GM21529 (cell line): Measurements from ENCODE around the gene MERTK.

Source experiments
- ATAC-seq: cut with Tn5 transposase; IDR thresholded peaks from one replicate; pipeline ENCODE4 v1.9.1; 2021; ENCODE audit not compliant: unreplicated experiment

MERTK gene

GRCh38 chr2:112073875-112074274, 175.5 kb downstream of the MERTK start:
- no peak for ATAC-seq

GRCh38 chr2:112074506-112074905, 176.1 kb downstream of the MERTK start:
- no peak for ATAC-seq

DNA sequence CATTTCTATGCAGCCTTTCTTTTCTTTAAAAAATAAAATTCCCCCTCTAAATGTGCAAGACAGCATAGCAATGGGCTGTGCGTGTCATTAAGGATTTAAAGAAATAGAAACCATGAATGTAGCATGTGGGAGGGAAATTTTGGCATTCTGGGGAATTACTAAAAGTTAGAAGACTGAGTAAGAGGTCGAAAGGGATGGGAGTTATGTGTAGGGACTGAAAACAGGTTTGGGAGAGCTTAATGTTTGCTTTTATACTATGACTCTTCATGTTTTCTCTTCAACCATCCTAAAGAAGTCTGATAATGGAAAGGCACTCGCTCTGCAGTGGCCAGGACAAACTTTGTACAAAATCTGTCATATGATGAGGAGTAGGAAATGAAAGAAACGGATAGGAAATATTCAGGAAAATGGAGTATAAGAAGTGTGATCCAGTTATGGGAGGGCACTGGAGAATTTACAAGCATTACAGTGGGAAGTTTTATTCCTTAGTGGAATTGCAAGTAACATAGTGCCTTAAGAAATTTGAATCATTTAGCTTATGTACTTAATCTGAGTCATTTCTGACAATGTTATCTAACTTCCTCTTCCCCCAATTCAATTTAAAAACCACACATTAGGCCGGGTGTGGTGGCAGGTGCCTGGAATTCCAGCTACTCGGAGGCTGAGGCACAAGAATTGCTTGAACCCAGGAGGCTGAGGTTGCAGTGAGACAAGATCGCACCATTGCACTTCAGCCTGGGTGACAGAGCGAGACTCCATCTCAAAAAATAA, 177.3 kb downstream of the MERTK start:
- ATAC-seq, result no peak

GRCh38 chr2:112077814-112078213, 179.4 kb downstream of the MERTK start:
- ATAC-seq, result no peak
